Measurements from ENCODE around the gene HYPK. TPM values are rescaled to one million over a fixed set of nuclear protein-coding genes. Genes with fewer than 3 reads are reported as not detected.
A peak's percentile ranks its signal among the peaks of the same experiment; 100 is the strongest.
"Not testable (repeated sequence)": the region's sequence is repeated elsewhere in the genome, so short reads cannot be mapped to it uniquely, and the experiment has no call there.

HYPK gene
- total and polyA plus RNA-seq, 5 donors from 2014 or later: 6.4 to 19.7 (median 13.1) TPM

GRCh38 chr15:43799209-43799944, 1.0 kb upstream of the HYPK start:
- H3K27me3 Mint-ChIP-seq: no peaks in the 10 kb centered on the region
- peak overlapping the region; percentile 56 to 100 (median 99) for H3K27ac Mint-ChIP-seq
- peak overlapping the region; percentile 62 to 100 (median 87) for H3K4me3 Mint-ChIP-seq
- peaks cover 27% of the 10 kb centered on the region for H3K36me3 Mint-ChIP-seq
- peaks cover 47% of the 10 kb centered on the region for H3K36me3 ChIP-seq (ENCODE audit: control insufficient read depth, insufficient read depth, low read length)
- no peaks in the 10 kb centered on the region for H3K27me3 ChIP-seq (ENCODE audit: control insufficient read depth, insufficient read depth, low read length)
- ATAC-seq (ENCODE audit: low read depth in 2 of 2) (no peak), DNase-seq (no peak)
- H3K9me3 ChIP-seq (ENCODE audit: control insufficient read depth in 2 of 2, low read length in 2 of 2): no peaks in the 10 kb centered on the region
- peaks cover 6 to 70% (median 44%) of the 10 kb centered on the region in 4 donors for H3K4me1 Mint-ChIP-seq
- peak overlapping the region; percentile 89 for H3K27ac ChIP-seq (ENCODE audit: insufficient read depth, low read length, poor library complexity, severe bottlenecking)
- no peaks in the 10 kb centered on the region for H3K9me3 Mint-ChIP-seq
- no peak overlapping the region for H3K4me3 ChIP-seq (ENCODE audit: low read depth, low read length)
- H3K4me1 ChIP-seq (ENCODE audit: control insufficient read depth, insufficient read depth, low read length, poor library complexity, severe bottlenecking): peaks cover 33% of the 10 kb centered on the region

DNA sequence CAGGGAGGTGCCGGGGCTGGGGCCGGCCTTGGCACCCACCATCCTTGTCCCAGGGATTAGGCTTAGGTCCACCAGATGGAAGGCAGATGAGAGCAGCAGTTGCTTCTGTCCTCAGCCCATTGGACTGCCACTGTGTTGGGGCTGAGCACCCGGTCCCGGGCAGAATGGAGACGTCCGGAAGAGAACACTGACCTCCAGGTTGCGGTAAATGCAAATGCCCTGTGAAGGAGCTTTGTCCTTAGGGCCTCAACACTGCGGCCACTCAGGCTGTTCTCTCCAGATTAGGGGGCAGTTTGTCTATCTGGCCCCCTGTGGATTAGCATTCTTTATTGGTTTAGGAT, 484 bp upstream of the HYPK start, which contains the start of gene SERINC4:
TSS of gene SERINC4 (minus strand) at position 276 of the 341 bp plus-strand sequence. CDS start at position 42, 234 bp downstream.
- Mint-ChIP-seq H3K4me1 (peaks cover 6 to 64% (median 40%) of the 10 kb centered on the region in 4 donors), H3K4me3 (peak within 1 kb of the TSS; percentile 93 to 100 (median 100)), H3K27ac (peak within 1 kb of the TSS; percentile 97 to 100 (median 99)), H3K9me3 (no peaks in the 10 kb centered on the region), H3K36me3 (peaks cover 22% of the 10 kb centered on the region), H3K27me3 (no peaks in the 10 kb centered on the region)
- H3K4me3 ChIP-seq (ENCODE audit: low read depth, low read length): peak within 1 kb of the TSS; percentile 95
- peaks cover 28% of the 10 kb centered on the region for H3K4me1 ChIP-seq (ENCODE audit: control insufficient read depth, insufficient read depth, low read length, poor library complexity, severe bottlenecking)
- peaks cover 48% of the 10 kb centered on the region for H3K36me3 ChIP-seq (ENCODE audit: control insufficient read depth, insufficient read depth, low read length)
- DNase-seq (no peak), ATAC-seq (ENCODE audit: low read depth in 2 of 2) (no peak)
- H3K27me3 ChIP-seq (ENCODE audit: control insufficient read depth, insufficient read depth, low read length): no peaks in the 10 kb centered on the region
- H3K27ac ChIP-seq (ENCODE audit: insufficient read depth, low read length, poor library complexity, severe bottlenecking): peak within 1 kb of the TSS; percentile 89
- H3K9me3 ChIP-seq (ENCODE audit: control insufficient read depth in 2 of 2, low read length in 2 of 2): no peaks in the 10 kb centered on the region

DNA sequence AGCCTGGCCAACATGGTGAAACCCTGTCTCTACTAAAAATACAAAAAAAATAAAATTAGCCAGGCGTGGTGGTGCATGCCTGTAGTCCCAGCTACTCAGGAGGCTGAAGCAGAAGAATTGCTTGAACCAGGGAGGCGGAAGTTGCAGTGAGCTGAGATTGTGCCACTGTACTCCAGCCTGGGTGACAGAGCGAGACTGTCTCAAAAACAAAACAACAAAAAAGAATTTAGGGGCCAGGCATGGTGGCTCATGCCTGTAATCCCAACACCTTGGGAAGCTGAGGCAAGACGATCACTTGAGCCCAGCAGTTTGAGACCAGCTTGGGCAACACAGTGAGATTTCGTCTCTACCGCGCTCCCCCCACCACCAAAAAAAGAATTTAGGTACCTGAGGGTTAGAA, 2.3 kb downstream of the HYPK start:
- H3K4me3 ChIP-seq (ENCODE audit: low read depth, low read length); DNase-seq; H3K27me3 ChIP-seq (ENCODE audit: control insufficient read depth, insufficient read depth, low read length); ATAC-seq (ENCODE audit: low read depth in 2 of 2); H3K9me3 Mint-ChIP-seq; H3K4me3 Mint-ChIP-seq; H3K27me3 Mint-ChIP-seq; H3K27ac ChIP-seq (ENCODE audit: insufficient read depth, low read length, poor library complexity, severe bottlenecking); H3K9me3 ChIP-seq (ENCODE audit: control insufficient read depth in 2 of 2, low read length in 2 of 2): not testable (repeated sequence)
- Mint-ChIP-seq H3K4me1 (peaks cover 6 to 39% (median 25%) of the 10 kb centered on the region in 4 donors), H3K36me3 (peaks cover 33% of the 10 kb centered on the region), H3K27ac (peak overlapping the region in 1 of 3 donors; percentile 32)
- Histone ChIP-seq H3K36me3 (ENCODE audit: control insufficient read depth, insufficient read depth, low read length) (peaks cover 49% of the 10 kb centered on the region), H3K4me1 (ENCODE audit: control insufficient read depth, insufficient read depth, low read length, poor library complexity, severe bottlenecking) (peaks cover 19% of the 10 kb centered on the region)

DNA sequence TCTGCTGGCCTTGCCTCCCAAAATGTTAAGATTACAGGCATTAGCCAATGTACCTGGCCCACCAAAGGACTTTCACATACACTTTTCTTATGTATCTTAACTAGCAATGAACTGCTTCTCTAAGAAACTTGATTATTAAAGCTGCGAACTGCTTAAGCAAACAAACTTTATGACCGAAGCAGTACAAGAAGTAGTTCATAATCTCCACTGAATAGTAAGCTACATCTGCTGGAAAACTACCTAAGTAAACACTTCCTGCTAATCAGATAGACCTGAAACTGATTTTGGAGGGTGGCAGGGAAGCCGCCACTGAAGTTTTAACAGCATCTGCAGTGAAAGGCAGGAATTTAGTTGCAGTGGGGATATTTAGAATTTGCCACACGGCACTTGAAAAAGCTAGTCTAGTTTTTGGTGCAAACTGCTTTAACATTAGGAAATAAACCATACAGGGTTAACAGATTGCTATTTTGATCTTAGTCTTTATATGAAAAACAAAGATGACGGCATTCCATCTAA, 8.1 kb downstream of the HYPK start:
- peaks cover 45% of the 10 kb centered on the region for H3K36me3 Mint-ChIP-seq
- no peak overlapping the region for H3K4me3 Mint-ChIP-seq
- H3K27ac Mint-ChIP-seq: no peak overlapping the region

GRCh38 chr15:43808960-43809678, 8.7 kb downstream of the HYPK start:
- H3K36me3 ChIP-seq (ENCODE audit: control insufficient read depth, insufficient read depth, low read length): peaks cover 80% of the 10 kb centered on the region
- ATAC-seq (ENCODE audit: low read depth in 2 of 2) (no peak), DNase-seq (no peak)
- H3K36me3 Mint-ChIP-seq: peaks cover 45% of the 10 kb centered on the region
- no peaks in the 10 kb centered on the region for H3K27me3 Mint-ChIP-seq
- H3K27me3 ChIP-seq (ENCODE audit: control insufficient read depth, insufficient read depth, low read length): no peaks in the 10 kb centered on the region
- peak overlapping the region in 1 of 4 donors; percentile 75 for H3K4me3 Mint-ChIP-seq
- H3K27ac ChIP-seq (ENCODE audit: insufficient read depth, low read length, poor library complexity, severe bottlenecking): no peak overlapping the region
- no peaks in the 10 kb centered on the region for H3K9me3 Mint-ChIP-seq
- H3K4me3 ChIP-seq (ENCODE audit: low read depth, low read length): no peak overlapping the region
- H3K27ac Mint-ChIP-seq: no peak overlapping the region
- no peaks in the 10 kb centered on the region for H3K9me3 ChIP-seq (ENCODE audit: control insufficient read depth in 2 of 2, low read length in 2 of 2)
- H3K4me1 Mint-ChIP-seq: peaks cover 0 to 6% (median 2%) of the 10 kb centered on the region in 4 donors
- no peaks in the 10 kb centered on the region for H3K4me1 ChIP-seq (ENCODE audit: control insufficient read depth, insufficient read depth, low read length, poor library complexity, severe bottlenecking)

More for the DNA sequence above, 8.1 kb downstream of the HYPK start:
- no peaks in the 10 kb centered on the region for H3K9me3 ChIP-seq (ENCODE audit: control insufficient read depth in 2 of 2, low read length in 2 of 2)
- H3K4me1 ChIP-seq (ENCODE audit: control insufficient read depth, insufficient read depth, low read length, poor library complexity, severe bottlenecking): no peaks in the 10 kb centered on the region
- H3K27me3 ChIP-seq (ENCODE audit: control insufficient read depth, insufficient read depth, low read length): no peaks in the 10 kb centered on the region
- no peak overlapping the region for H3K27ac ChIP-seq (ENCODE audit: insufficient read depth, low read length, poor library complexity, severe bottlenecking)
- ATAC-seq (ENCODE audit: low read depth in 2 of 2) (no peak), DNase-seq (no peak)
- H3K36me3 ChIP-seq (ENCODE audit: control insufficient read depth, insufficient read depth, low read length): peaks cover 76% of the 10 kb centered on the region
- H3K4me1 Mint-ChIP-seq: peaks cover 0 to 7% (median 4%) of the 10 kb centered on the region in 4 donors
- no peaks in the 10 kb centered on the region for H3K27me3 Mint-ChIP-seq
- no peak overlapping the region for H3K4me3 ChIP-seq (ENCODE audit: low read depth, low read length)
- H3K9me3 Mint-ChIP-seq: no peaks in the 10 kb centered on the region

GRCh38 chr15:43815064-43815463, 14.7 kb downstream of the HYPK start:
- H3K9me3 Mint-ChIP-seq; H3K4me3 ChIP-seq (ENCODE audit: low read depth, low read length); ATAC-seq (ENCODE audit: low read depth in 2 of 2); DNase-seq; H3K27me3 Mint-ChIP-seq; H3K27ac ChIP-seq (ENCODE audit: insufficient read depth, low read length, poor library complexity, severe bottlenecking); H3K4me1 ChIP-seq (ENCODE audit: control insufficient read depth, insufficient read depth, low read length, poor library complexity, severe bottlenecking); H3K9me3 ChIP-seq (ENCODE audit: control insufficient read depth in 2 of 2, low read length in 2 of 2); H3K27me3 ChIP-seq (ENCODE audit: control insufficient read depth, insufficient read depth, low read length): not testable (repeated sequence)
- peaks cover 31% of the 10 kb centered on the region for H3K36me3 Mint-ChIP-seq
- peak overlapping the region in 1 of 4 donors; percentile 69 for H3K4me3 Mint-ChIP-seq
- H3K36me3 ChIP-seq (ENCODE audit: control insufficient read depth, insufficient read depth, low read length): peaks cover 57% of the 10 kb centered on the region
- peaks cover 5 to 13% (median 7%) of the 10 kb centered on the region in 4 donors for H3K4me1 Mint-ChIP-seq
- peak overlapping the region in 1 of 3 donors; percentile 72 for H3K27ac Mint-ChIP-seq

DNA sequence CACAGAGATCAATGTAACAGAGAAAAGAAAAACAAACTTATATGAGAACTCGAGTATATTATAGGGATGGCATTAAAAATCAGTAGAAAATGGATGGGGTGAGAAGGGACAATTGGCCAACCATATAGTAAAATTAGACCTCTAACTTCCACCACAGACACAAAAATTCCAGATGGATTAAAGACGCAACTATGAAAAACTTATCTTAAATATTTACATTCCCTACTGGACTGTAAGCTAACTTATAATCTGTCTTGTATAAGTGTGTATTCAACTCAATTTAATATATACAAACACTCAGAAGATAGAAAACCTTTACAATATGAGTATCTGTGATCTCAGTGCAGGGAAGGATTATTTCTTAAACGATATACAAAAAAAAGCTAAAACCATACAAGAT, 21.1 kb downstream of the HYPK start:
- ATAC-seq (ENCODE audit: low read depth in 2 of 2) (no peak), DNase-seq (no peak)
- Mint-ChIP-seq H3K27ac (peak overlapping the region in 2 of 3 donors; percentile 5 to 23), H3K27me3 (no peaks in the 10 kb centered on the region), H3K4me3 (peak overlapping the region; percentile 54 to 93 (median 76)), H3K4me1 (peaks cover 10 to 58% (median 30%) of the 10 kb centered on the region in 4 donors), H3K9me3 (no peaks in the 10 kb centered on the region), H3K36me3 (peaks cover 7% of the 10 kb centered on the region)
- Histone ChIP-seq H3K4me1 (ENCODE audit: control insufficient read depth, insufficient read depth, low read length, poor library complexity, severe bottlenecking) (peaks cover 46% of the 10 kb centered on the region), H3K9me3 (ENCODE audit: control insufficient read depth in 2 of 2, low read length in 2 of 2) (no peaks in the 10 kb centered on the region), H3K4me3 (ENCODE audit: low read depth, low read length) (peak overlapping the region; percentile 50), H3K27me3 (ENCODE audit: control insufficient read depth, insufficient read depth, low read length) (no peaks in the 10 kb centered on the region), H3K27ac (ENCODE audit: insufficient read depth, low read length, poor library complexity, severe bottlenecking) (no peak overlapping the region), H3K36me3 (ENCODE audit: control insufficient read depth, insufficient read depth, low read length) (peaks cover 13% of the 10 kb centered on the region)
